HepG2 (cell line): Measurements from ENCODE around the gene WDR53.

Source experiments
- ATF1 ChIP-seq: IDR thresholded peaks from 2 replicates; pipeline ENCODE4 v1.6.1; 2016; ENCODE audit warnings: mild to moderate bottlenecking, control low read depth
- CAMTA2 ChIP-seq: sonication (generic); formaldehyde crosslinking; IDR thresholded peaks from 2 replicates; pipeline ENCODE4 v1.4.0; 2020; ENCODE audit warnings: mild to moderate bottlenecking, missing genetic modification reagents, borderline replicate concordance
- CBFB ChIP-seq: sonication (generic); formaldehyde crosslinking; IDR thresholded peaks from 2 replicates; pipeline ENCODE4 v1.4.0; 2020; ENCODE audit warnings: missing genetic modification reagents
- POLR2AphosphoS5 ChIP-seq: IDR thresholded peaks from 2 replicates; pipeline ENCODE4 v1.6.1; 2012; ENCODE audit warnings: low read depth, low read length
- RAD21 ChIP-seq: fragments of 450-650 bp; formaldehyde crosslinking; IDR thresholded peaks from 2 replicates; pipeline ENCODE4 v1.5.0; 2020; ENCODE audit warnings: mild to moderate bottlenecking
- TF ChIP-seq, protein P1 (sequence below): sonication (generic); formaldehyde crosslinking; IDR thresholded peaks from 2 replicates; pipeline ENCODE4 v1.5.0; 2020; ENCODE audit warnings: mild to moderate bottlenecking, missing genetic modification reagents, moderate library complexity
- TF ChIP-seq, protein P2 (sequence below): sonication (generic); formaldehyde crosslinking; IDR thresholded peaks from 2 replicates; pipeline ENCODE4 v1.4.0; 2020; ENCODE audit warnings: missing genetic modification reagents
- TF ChIP-seq, protein P3 (sequence below): sonication (generic); formaldehyde crosslinking; IDR thresholded peaks from 2 replicates; pipeline ENCODE4 v1.5.0; 2020; ENCODE audit warnings: missing genetic modification reagents, mild to moderate bottlenecking, borderline replicate concordance

DNA sequence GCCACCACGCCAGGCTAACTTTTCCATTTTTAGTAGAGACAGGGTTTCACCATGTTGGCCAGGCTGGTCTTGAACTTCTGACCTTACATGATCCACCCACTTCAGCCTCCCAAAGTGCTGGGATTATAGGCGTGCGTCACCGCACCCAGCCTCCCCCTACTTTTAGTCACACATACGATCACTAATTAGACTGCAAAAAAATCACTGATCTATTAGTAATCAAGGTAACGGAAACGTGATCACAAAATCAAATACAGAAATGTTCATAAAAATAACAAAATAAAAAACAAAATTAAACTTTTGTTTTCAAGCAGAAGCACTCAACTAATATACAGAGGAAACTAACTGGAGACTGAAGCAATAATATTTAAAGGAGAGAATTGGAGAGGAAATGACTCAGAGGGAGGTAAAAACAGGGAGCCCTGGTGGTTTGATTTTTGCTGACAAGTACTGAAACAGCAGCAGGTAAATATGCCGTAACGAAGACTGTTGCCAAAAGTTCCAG is 4.6 kb downstream of the WDR53 start:
- TF ChIP-seq CAMTA2 (CRISPR knock-in tag): no peak
- TF ChIP-seq, protein P1, sequence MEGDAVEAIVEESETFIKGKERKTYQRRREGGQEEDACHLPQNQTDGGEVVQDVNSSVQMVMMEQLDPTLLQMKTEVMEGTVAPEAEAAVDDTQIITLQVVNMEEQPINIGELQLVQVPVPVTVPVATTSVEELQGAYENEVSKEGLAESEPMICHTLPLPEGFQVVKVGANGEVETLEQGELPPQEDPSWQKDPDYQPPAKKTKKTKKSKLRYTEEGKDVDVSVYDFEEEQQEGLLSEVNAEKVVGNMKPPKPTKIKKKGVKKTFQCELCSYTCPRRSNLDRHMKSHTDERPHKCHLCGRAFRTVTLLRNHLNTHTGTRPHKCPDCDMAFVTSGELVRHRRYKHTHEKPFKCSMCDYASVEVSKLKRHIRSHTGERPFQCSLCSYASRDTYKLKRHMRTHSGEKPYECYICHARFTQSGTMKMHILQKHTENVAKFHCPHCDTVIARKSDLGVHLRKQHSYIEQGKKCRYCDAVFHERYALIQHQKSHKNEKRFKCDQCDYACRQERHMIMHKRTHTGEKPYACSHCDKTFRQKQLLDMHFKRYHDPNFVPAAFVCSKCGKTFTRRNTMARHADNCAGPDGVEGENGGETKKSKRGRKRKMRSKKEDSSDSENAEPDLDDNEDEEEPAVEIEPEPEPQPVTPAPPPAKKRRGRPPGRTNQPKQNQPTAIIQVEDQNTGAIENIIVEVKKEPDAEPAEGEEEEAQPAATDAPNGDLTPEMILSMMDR (CRISPR knock-in tag): no peak
- TF ChIP-seq, protein P2, sequence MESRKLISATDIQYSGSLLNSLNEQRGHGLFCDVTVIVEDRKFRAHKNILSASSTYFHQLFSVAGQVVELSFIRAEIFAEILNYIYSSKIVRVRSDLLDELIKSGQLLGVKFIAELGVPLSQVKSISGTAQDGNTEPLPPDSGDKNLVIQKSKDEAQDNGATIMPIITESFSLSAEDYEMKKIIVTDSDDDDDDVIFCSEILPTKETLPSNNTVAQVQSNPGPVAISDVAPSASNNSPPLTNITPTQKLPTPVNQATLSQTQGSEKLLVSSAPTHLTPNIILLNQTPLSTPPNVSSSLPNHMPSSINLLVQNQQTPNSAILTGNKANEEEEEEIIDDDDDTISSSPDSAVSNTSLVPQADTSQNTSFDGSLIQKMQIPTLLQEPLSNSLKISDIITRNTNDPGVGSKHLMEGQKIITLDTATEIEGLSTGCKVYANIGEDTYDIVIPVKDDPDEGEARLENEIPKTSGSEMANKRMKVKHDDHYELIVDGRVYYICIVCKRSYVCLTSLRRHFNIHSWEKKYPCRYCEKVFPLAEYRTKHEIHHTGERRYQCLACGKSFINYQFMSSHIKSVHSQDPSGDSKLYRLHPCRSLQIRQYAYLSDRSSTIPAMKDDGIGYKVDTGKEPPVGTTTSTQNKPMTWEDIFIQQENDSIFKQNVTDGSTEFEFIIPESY (CRISPR knock-in tag): no peak
- TF ChIP-seq, protein P3, sequence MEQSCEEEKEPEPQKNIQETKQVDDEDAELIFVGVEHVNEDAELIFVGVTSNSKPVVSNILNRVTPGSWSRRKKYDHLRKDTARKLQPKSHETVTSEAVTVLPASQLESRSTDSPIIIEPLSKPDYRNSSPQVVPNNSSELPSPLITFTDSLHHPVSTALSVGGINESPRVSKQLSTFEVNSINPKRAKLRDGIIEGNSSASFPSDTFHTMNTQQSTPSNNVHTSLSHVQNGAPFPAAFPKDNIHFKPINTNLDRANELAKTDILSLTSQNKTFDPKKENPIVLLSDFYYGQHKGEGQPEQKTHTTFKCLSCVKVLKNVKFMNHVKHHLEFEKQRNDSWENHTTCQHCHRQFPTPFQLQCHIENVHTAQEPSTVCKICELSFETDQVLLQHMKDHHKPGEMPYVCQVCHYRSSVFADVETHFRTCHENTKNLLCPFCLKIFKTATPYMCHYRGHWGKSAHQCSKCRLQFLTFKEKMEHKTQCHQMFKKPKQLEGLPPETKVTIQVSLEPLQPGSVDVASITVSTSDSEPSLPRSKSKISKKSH (CRISPR knock-in tag): no peak
- TF ChIP-seq POLR2AphosphoS5: no peak
- TF ChIP-seq ATF1 (CRISPR knock-in tag): no peak
- TF ChIP-seq CBFB (CRISPR knock-in tag): no peak
- TF ChIP-seq RAD21 (CRISPR knock-in tag): no peak
